ENCODE measurements around the gene MAF. TPM values are rescaled to one million over a fixed set of nuclear protein-coding genes. Genes with fewer than 3 reads are reported as not detected.

The MAF gene
- total RNA-seq, 1 experiment from 2014 or later: 0.47 TPM

DNA sequence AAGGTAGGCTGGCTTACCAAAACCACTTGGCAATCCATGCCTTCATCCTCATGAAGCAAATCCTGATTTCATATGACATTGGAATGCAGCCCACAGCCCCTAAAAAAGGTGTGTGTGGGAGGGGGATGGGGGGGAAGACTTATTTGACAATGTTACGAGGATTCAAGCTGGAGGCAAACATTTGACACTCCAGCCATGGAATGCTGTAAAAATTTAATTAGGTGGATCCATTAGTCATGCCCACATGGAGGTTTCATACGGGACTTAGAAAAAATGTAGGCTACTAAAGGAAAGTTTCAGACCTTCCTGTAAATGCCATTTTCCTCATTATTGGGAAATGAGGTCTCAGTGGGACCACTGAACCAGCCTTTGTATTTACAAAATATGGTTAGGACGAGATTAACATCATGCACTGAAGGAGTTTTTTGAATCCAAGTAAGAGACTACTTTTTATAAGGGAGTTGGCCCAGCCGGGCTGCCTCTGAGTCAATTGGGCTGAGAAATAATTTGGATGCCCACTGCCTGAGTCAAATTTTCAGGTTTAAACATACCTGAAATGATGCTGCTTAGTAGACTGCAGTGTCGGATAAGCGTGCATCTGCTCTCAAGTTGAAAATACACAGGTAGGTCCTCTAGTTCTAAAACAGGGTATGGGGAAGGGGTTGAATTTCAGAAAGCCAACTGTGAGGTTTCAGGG, 44.6 kb upstream of the MAF start:
- peaks cover 22% of the 10 kb centered on the region for H3K4me1 Mint-ChIP-seq (ENCODE audit: insufficient read depth, unreplicated experiment)
- no peak for DNase-seq (ENCODE audit: unreplicated experiment)

GRCh38 chr16:79642652-79643051, 42.1 kb upstream of the MAF start:
- no peak for DNase-seq (ENCODE audit: unreplicated experiment)
- TF ChIP-seq CTCF (IDR thresholded peaks at IDR 0.05; ENCODE audit: unreplicated experiment): no peak
- ChIA-PET CTCF (interaction anchor here (0.6 kb wide), 1 partner anchor 425 kb away, joined by 3 read pairs; no protein-coding TSS in a partner anchor), POLR2A (interaction anchor here (1.0 kb wide), 2 partner anchors 9 to 16 kb away, joined by 3 to 4 read pairs; no protein-coding TSS in a partner anchor)
- no TSS peak for BruUV-seq (replicated peaks)
- Mint-ChIP-seq H3K27me3 (ENCODE audit: insufficient read depth, unreplicated experiment) (no peaks in the 10 kb centered on the region), H3K27ac (ENCODE audit: low read depth, unreplicated experiment) (no peak overlapping the region), H3K9me3 (ENCODE audit: unreplicated experiment) (no peaks in the 10 kb centered on the region), H3K36me3 (ENCODE audit: insufficient read depth, unreplicated experiment) (no peaks in the 10 kb centered on the region), H3K4me3 (ENCODE audit: unreplicated experiment) (no peak overlapping the region), H3K4me1 (ENCODE audit: insufficient read depth, unreplicated experiment) (peaks cover 29% of the 10 kb centered on the region)
- intact Hi-C loops (cut with micrococcal nuclease): no loop called here

More for the DNA sequence above, 44.6 kb upstream of the MAF start:
- POLR2A ChIA-PET: interaction anchor here (0.7 kb wide), 1 partner anchor 15 kb away, joined by 3 read pairs; no protein-coding TSS in a partner anchor
- Mint-ChIP-seq H3K27ac (ENCODE audit: low read depth, unreplicated experiment) (peak overlapping the region; percentile 21), H3K36me3 (ENCODE audit: insufficient read depth, unreplicated experiment) (no peaks in the 10 kb centered on the region), H3K9me3 (ENCODE audit: unreplicated experiment) (no peaks in the 10 kb centered on the region), H3K27me3 (ENCODE audit: insufficient read depth, unreplicated experiment) (no peaks in the 10 kb centered on the region), H3K4me3 (ENCODE audit: unreplicated experiment) (no peak overlapping the region)
- CTCF ChIA-PET: no interaction called here
- no peak for TF ChIP-seq CTCF (IDR thresholded peaks at IDR 0.05; ENCODE audit: unreplicated experiment)
- intact Hi-C loops (cut with micrococcal nuclease): no loop called here
- BruUV-seq (replicated peaks): no TSS peak

DNA sequence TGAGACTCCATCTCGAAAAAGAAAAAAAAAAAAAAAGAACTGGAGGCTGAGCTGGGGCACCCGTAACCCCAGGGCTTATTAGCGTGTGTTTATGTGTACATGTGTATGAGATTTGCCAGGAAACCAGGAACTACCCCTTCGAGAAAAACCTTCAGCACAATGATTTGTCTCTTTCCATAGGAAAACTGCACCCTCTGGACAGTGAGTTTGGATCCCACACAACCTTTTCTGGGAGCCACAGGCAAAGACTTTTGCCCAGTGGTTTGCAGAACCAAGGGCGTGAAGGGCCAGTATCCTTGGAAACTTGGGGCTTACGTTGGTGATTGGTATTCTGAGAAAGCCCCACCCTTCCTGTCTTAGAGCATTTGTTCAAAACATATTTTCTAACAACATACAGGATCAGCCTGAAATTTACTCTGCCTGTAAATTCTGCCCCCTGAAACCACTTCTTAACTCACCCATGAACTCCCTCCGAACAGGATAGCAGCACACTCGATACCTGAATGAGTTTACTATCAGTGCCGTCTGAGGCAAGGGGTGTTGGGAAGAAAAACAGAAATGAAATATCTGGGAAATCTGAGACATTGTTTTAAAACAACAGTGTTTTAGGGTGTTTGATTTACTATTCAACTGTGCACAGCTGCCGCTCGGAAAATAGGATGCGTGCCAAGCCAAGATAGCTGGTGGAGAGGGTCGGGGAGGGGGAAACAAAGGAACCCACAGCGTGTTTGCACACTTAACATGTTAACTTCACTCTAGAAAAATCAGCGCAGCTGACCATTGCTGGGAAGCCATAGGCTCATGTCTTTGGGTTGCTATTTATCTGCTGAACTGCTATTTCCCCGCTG, 40.2 kb upstream of the MAF start:
- POLR2A ChIA-PET: no interaction called here
- BruUV-seq (replicated peaks): no TSS peak

More for the DNA sequence above, 40.2 kb upstream of the MAF start:
- intact Hi-C loops (cut with micrococcal nuclease): no loop called here
- Mint-ChIP-seq H3K4me3 (ENCODE audit: unreplicated experiment) (no peak overlapping the region), H3K9me3 (ENCODE audit: unreplicated experiment) (no peaks in the 10 kb centered on the region), H3K27me3 (ENCODE audit: insufficient read depth, unreplicated experiment) (no peaks in the 10 kb centered on the region), H3K36me3 (ENCODE audit: insufficient read depth, unreplicated experiment) (no peaks in the 10 kb centered on the region), H3K4me1 (ENCODE audit: insufficient read depth, unreplicated experiment) (peaks cover 29% of the 10 kb centered on the region), H3K27ac (ENCODE audit: low read depth, unreplicated experiment) (no peak overlapping the region)
- CTCF ChIA-PET: interaction anchor here (0.6 to 0.7 kb wide), 2 partner anchors 15 to 27 kb away, joined by 3 to 5 read pairs; no protein-coding TSS in a partner anchor
- no peak for DNase-seq (ENCODE audit: unreplicated experiment)
- no peak for TF ChIP-seq CTCF (IDR thresholded peaks at IDR 0.05; ENCODE audit: unreplicated experiment)
